GM18519 (cell line): ENCODE measurements around the gene ZNF324B.
A peak's percentile ranks its signal among the peaks of the same experiment; 100 is the strongest.
"Not testable (repeated sequence)": the region's sequence is repeated elsewhere in the genome, so short reads cannot be mapped to it uniquely, and the experiment has no call there.

ENCODE experiments used
- ATAC-seq: cut with Tn5 transposase; IDR thresholded peaks from one replicate; pipeline ENCODE4 v1.9.1; 2021; ENCODE audit warnings: mild to moderate bottlenecking, moderate library complexity; ENCODE audit not compliant: unreplicated experiment, low FRiP score

The ZNF324B gene

DNA sequence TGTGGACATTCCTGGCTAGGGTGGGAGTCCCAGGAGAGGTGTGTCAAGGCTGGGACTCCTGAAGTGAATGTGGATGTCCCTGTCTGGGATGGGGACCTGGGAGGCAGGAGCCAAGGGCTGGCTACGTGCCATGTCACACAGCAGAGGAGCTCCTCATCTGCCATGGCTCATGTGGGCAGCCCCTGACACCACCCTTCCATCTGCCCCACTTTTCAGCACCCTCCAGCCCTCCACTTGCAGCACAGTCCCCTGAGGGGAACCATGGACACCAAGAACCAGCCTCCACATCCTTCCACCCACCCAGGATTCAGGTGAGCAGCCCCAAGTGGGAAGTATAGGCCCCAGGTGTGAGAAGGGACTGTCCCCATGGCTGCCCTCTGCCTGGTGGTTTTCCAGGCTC lies 26.4 kb downstream of the ZNF324B start:
- ATAC-seq: no peak

DNA sequence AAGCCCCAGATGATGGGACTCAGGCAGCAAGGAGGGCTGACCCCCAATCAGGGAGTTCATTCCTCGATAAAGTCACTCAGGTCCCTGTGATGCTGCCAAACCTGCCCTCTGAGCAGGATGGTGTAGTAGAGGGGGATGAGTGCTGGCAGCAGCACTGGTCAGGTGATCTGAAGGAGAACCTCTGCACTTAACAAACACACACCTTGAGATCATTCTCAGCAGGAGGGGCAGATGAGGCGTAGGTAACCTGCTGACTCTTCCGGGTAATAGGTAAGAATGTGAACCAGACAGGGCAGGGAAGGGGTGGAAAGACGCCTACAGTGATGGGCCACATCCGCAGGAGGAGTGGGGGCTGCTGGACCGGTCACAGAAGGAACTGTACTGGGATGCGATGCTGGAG lies 27.9 kb downstream of the ZNF324B start:
- no peak for ATAC-seq

DNA sequence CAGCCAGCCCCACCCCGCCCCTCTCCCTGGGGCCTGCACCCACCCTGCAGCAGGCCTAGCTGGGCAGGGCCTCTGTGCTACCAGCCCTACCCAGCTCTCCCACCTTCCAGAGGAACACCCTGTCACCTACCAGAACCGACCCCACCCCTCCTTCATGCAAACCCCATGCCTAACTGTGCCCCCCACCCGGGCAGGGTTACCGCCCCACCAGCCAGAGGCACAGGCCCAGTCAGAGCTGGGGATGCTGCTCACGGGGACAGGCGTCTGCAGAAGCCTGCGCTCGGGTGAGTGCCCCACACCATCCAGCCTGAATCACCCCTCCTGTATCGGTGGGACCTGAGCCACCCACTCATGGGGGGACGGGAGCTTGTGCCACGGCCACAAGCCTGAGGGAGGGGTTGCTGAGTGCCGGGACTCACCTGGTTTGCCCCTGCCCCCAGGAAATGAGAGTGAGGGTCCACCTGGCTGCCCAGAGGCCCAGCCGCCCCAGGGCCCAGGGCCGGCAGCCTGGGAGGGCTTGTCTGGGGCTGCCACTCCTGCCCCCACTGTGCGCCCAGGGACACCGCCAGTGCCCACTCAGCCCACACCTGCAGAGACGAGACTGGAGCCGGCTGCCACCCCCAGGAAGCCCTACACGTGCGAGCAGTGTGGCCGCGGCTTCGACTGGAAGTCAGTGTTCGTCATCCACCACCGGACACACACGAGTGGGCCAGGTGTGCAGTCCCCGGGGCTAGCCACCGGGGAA lies 28.5 kb downstream of the ZNF324B start:
- ATAC-seq: no peak

DNA sequence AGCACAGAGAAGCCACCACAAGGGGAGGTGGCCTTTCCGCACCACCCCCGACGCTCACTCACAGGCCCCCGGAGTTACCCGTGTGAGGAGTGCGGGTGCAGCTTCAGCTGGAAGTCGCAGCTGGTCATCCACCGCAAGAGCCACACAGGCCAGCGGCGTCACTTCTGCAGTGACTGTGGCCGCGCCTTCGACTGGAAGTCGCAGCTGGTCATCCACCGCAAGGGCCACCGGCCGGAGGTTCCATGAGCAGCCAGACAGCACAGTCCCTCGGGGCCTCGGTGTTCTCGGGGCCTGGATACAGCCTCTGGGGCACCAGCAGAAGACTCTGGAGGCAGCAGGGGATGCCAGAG lies 29.0 kb downstream of the ZNF324B start:
- no peak for ATAC-seq

DNA sequence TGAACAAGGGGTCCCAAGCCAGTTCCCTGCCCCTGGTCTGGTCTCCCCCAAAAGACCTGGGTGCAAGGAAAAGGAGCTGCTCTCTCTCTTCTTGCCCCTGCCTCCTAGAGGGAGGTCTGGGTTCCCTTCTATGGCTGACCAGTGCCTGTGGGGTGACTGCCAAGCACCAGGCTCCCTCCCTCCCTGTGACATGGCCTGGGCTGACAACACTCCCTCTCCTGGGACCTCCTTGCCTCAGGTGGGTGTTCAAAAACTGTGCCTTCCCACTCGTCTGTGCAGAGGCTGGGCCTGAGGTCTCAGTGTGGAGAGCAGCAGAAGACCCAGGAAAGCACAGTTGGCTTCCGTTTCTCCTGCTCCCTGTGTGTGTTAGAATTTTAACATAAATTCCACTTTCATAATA lies 29.4 kb downstream of the ZNF324B start:
- no peak for ATAC-seq

DNA sequence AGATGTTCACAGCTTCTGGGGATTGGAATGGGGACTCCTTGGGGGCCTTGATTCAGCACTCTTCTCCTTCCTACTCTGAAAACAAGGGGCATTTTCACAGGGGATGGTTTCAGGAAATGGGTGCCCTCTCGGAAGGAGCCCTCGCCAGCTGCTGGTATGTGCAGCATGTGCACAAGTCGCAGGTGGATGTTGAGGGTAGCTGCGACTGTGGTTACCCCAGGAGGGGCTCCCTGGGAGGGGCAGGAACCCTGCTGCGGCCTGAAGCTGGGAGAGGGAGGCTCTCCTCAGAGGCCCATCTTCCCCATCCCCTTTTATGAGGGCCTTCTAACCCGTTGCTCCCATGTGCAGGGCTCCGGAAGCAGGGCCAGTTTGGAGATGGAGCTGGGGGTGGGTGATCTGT lies 30.9 kb downstream of the ZNF324B start:
- ATAC-seq: no peak

DNA sequence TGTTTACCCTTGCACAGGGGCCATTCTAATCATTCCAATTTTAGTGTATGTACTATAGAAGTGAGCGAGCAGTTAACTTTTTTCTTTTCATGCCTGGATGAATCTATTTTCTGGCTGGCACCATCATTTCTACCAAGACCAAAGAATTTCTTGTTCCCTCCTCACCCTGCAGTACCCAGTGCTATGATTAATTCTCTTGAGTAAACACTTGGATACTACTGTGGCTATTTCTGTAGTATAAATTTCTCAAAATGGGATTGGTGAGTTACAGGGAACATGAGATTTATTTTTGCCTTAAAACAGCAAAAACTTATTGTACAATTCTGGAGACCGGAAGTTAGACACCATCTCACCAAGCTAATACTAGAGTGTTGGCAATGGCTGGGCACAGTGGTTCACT lies 32.4 kb downstream of the ZNF324B start:
- no peak for ATAC-seq

DNA sequence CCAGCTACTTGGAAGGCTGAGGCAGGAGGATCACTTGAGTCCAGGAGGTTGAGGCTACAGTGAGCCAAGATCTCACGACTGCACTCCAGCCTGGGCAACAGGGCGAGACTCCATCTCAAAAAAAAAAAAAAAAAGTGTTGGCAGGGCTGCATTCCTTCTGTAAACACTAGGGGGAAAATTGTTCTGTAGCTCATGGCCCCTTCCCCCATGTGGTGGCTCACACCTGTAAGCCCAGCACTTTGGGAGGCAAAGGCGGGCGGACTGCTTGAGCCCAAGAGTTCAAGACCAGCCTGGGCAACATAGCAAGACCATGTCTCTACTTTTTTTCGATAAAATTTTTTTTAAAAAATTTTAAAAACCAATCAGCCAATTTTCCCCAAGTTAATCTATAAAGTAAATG lies 32.9 kb downstream of the ZNF324B start:
- ATAC-seq: not testable (repeated sequence)

DNA sequence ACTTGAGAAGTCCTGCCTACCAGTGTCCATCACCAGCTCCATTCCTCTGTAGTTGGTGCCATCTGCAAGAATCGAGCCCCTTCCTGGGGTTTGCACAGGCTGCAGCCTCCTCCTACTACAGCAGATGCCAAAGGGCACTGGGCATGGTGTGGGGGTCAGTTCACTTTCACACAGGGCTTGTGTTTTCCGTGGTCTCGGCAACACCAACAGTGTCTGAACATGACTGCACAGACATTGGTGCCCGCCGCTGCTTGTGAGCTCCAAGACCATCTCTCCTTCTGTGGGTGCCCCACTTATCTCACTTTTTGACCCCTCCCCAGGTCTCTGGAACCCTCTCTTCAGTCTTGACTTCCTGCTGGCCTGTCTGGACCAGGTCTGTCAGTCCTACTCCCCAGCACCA lies 40.0 kb downstream of the ZNF324B start:
- ATAC-seq: no peak

DNA sequence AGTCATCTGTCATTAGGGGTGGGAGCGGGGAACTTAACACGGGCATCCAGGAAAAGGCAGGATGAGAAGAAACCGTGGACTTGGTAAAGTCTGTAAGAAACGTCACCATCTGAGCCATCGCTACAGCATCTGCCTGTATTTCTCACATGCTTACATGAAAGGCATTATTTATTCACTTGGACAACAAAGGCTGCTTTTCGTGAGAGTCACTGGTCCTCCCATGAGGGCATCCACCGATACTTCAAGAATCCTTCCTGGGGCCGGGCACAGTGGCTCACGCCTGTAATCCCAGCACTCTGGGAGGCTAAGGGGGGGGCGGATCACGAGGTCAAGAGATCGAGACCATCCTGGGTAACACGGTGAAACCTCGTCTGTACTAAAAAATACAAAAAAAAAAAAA lies 40.8 kb downstream of the ZNF324B start:
- ATAC-seq: no peak

DNA sequence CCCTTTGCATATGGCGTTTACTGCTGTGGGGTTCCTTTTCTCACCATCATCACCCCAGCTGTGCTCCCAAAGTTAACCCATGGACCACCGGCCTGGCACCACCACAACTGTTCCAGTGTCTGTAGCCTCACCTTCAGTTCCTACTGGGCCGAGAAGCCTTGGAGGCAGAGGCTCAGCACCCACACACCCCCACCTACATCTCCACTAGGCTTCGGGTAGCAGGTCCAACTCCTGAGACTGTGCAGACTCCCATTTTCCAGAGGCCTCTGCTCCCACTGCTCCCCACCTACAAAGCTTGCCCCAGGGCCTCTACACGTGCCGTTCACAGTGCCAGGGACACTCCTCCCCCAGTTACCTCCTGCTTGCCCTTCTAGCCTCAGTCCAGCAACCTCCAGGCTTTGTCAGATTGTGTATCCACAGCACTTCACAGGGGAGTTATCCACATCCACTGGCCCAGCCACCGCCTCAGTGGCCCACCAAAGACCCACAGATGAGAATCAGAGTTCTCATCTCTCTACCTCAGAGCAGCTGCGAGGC lies 46.3 kb downstream of the ZNF324B start:
- no peak for ATAC-seq

DNA sequence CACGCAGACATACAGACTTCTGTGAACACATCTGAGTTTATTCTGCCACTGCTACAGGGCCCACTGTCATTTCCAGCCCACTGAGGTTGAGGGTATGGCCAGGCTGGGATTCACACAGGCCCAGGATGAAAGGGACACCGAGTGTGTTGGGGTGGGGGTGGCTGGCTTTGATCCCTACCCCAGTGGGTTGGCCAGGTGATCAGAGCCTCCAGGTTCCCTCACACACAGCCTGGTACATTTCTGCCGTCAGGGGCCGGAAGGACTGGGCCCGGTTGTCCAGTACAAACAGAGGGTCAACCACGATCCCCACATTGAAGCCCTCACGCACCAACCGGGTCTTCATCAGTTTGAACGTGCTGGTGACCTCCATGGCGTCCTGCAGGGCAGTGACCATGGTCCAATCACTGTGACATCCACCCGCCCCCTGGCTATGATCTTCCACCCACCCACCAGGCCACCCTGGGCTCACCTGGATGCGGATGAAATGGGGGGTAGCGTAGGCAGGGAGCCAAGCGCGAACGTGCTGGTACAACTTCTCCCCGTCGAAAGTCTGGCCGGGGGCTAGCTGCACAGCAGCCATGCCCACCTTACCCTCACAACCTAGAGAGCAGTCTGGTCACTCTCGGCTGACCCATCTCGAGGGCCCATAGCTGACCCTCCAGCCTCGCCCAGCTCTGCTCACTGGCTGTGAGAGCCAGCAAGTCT lies 47.0 kb downstream of the ZNF324B start:
- ATAC-seq: no peak

DNA sequence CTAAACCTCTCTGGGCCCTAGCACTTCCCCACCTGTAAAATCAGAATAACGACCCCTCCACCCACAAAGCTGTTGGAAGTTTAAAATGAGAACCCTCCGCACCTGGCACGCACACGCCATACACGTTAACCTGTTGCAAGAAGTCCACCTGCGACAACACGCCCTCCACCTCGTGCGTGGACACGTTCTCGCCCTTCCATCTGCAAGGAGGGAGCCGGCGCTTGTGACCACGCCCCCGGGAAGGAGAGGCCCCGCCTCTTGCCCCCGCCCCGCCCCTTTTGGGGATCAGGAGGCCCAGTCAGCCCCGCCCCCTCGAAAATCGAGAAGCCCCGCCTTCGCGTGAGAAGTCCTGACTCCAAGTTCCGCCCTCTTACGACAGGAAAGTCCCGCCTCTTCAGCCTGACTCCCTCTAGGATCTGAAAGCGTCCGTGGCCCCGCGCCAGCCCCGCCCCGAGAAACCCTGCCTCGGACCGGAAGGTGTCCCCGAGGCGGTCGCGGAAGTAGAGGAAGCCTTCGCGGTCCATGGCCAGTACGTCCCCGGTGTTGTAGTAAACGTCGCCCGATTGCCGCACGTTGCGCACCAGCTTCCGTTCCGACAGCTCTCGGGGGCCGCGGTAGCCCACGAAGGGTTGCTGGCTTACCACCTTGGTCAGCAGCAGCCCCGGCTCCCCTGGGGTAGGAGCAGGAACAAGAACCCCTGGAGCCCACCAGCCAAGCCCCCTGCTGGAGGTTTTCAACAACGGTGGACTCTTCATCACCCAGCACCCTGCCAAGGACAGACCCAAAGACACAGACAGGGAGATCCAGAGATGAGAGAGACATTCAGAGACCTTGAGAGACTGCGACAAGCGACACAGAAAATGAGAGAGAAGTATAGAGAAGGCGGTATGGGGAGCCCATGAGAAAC lies 47.9 kb downstream of the ZNF324B start:
- peak; percentile 62 for ATAC-seq

DNA sequence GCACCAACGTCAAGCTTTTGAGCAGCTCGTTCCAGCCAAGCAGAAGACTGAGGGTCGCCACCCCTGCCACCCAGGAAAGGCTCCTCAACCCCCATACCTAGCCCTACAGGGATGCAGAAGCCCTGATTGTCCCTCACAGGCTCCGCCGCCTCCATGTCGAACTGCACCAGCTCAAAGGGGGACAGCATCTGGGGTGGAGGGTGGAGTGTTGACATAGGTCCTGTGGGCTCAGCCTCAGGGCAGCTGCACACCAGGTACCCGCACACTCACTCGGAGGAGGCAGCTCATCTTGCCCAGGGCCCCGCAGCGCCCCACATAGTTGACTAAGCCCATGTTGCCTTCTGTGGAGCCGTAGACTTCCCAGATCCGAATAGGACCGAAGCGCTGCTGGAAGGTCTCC lies 48.8 kb downstream of the ZNF324B start:
- ATAC-seq: no peak
